SK-N-SH treated with all-trans-retinoic acid at 6 μM for 48 hours (cell line): ENCODE measurements around the gene SVOPL.

Experiments
- ARNTL ChIP-seq: fragments of 450-650 bp; formaldehyde crosslinking; IDR thresholded peaks from 2 replicates; pipeline ENCODE4 v1.5.0; 2020; ENCODE audit warnings: low read depth, mild to moderate bottlenecking, moderate library complexity, borderline replicate concordance
- CSDC2 ChIP-seq: fragments of 250-450 bp; sonication (Bioruptor Pico); IDR thresholded peaks from 2 replicates; pipeline ENCODE4 v1.5.0; 2020; ENCODE audit warnings: mild to moderate bottlenecking, moderate library complexity
- PPARA ChIP-seq: fragments of 250-450 bp; sonication (Bioruptor Pico); IDR thresholded peaks from 2 replicates; pipeline ENCODE4 v1.5.0; 2020; ENCODE audit warnings: mild to moderate bottlenecking, borderline replicate concordance
- TCF4 ChIP-seq: fragments of 250-450 bp; sonication (Bioruptor Pico); IDR thresholded peaks from 2 replicates; pipeline ENCODE4 v1.8.0; 2021; ENCODE audit warnings: mild to moderate bottlenecking, moderate library complexity, borderline replicate concordance
- ZC3H10 ChIP-seq: fragments of 250-450 bp; sonication (Bioruptor Pico); IDR thresholded peaks from 2 replicates; pipeline ENCODE4 v1.5.1; 2021; ENCODE audit warnings: mild to moderate bottlenecking, moderate library complexity
- ZFP3 ChIP-seq: fragments of 250-450 bp; sonication (Bioruptor Pico); IDR thresholded peaks from 2 replicates; pipeline ENCODE4 v1.5.0; 2020; ENCODE audit warnings: mild to moderate bottlenecking, moderate library complexity
- ZNF565 ChIP-seq: fragments of 450-650 bp; formaldehyde crosslinking; conservative IDR thresholded peaks from 2 replicates; pipeline ENCODE4 v1.5.0; 2020; ENCODE audit warnings: low read depth, mild to moderate bottlenecking, moderate library complexity
- ZNF70 ChIP-seq: fragments of 450-650 bp; formaldehyde crosslinking; IDR thresholded peaks from 2 replicates; pipeline ENCODE4 v1.5.0; 2020; ENCODE audit warnings: mild to moderate bottlenecking, moderate library complexity
- TF ChIP-seq, protein P1 (sequence below): fragments of 250-450 bp; sonication (Bioruptor Pico); IDR thresholded peaks from 2 replicates; pipeline ENCODE4 v1.8.0; 2020; ENCODE audit warnings: mild to moderate bottlenecking, moderate library complexity, borderline replicate concordance
- TF ChIP-seq, protein P2 (sequence below): fragments of 250-450 bp; sonication (Bioruptor Pico); IDR thresholded peaks from 2 replicates; pipeline ENCODE4 v1.5.1; 2021; ENCODE audit warnings: mild to moderate bottlenecking, moderate library complexity
- TF ChIP-seq, protein P3 (sequence below): fragments of 250-450 bp; sonication (Bioruptor Pico); IDR thresholded peaks from 2 replicates; pipeline ENCODE4 v1.5.1; 2020; ENCODE audit warnings: low read depth, mild to moderate bottlenecking, moderate library complexity

GRCh38 chr7:138606236-138606635 is 94.9 kb downstream of the SVOPL start:
- TF ChIP-seq, protein P1, sequence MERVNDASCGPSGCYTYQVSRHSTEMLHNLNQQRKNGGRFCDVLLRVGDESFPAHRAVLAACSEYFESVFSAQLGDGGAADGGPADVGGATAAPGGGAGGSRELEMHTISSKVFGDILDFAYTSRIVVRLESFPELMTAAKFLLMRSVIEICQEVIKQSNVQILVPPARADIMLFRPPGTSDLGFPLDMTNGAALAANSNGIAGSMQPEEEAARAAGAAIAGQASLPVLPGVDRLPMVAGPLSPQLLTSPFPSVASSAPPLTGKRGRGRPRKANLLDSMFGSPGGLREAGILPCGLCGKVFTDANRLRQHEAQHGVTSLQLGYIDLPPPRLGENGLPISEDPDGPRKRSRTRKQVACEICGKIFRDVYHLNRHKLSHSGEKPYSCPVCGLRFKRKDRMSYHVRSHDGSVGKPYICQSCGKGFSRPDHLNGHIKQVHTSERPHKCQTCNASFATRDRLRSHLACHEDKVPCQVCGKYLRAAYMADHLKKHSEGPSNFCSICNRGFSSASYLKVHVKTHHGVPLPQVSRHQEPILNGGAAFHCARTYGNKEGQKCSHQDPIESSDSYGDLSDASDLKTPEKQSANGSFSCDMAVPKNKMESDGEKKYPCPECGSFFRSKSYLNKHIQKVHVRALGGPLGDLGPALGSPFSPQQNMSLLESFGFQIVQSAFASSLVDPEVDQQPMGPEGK (CRISPR knock-in tag) = no peak
- no peak for TF ChIP-seq ZFP3 (CRISPR knock-in tag)
- TF ChIP-seq, protein P2, sequence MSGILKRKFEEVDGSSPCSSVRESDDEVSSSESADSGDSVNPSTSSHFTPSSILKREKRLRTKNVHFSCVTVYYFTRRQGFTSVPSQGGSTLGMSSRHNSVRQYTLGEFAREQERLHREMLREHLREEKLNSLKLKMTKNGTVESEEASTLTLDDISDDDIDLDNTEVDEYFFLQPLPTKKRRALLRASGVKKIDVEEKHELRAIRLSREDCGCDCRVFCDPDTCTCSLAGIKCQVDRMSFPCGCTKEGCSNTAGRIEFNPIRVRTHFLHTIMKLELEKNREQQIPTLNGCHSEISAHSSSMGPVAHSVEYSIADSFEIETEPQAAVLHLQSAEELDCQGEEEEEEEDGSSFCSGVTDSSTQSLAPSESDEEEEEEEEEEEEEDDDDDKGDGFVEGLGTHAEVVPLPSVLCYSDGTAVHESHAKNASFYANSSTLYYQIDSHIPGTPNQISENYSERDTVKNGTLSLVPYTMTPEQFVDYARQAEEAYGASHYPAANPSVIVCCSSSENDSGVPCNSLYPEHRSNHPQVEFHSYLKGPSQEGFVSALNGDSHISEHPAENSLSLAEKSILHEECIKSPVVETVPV (CRISPR knock-in tag) = no peak
- no peak for TF ChIP-seq PPARA
- no peak for TF ChIP-seq ZNF565
- TF ChIP-seq, protein P3, sequence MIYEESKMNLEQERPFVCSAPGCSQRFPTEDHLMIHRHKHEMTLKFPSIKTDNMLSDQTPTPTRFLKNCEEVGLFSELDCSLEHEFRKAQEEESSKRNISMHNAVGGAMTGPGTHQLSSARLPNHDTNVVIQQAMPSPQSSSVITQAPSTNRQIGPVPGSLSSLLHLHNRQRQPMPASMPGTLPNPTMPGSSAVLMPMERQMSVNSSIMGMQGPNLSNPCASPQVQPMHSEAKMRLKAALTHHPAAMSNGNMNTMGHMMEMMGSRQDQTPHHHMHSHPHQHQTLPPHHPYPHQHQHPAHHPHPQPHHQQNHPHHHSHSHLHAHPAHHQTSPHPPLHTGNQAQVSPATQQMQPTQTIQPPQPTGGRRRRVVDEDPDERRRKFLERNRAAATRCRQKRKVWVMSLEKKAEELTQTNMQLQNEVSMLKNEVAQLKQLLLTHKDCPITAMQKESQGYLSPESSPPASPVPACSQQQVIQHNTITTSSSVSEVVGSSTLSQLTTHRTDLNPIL = no peak
- TF ChIP-seq ARNTL (CRISPR knock-in tag) = no peak
- TF ChIP-seq ZC3H10 (CRISPR knock-in tag) = no peak
- no peak for TF ChIP-seq ZNF70 (CRISPR knock-in tag)
- no peak for TF ChIP-seq CSDC2 (CRISPR knock-in tag)
- no peak for TF ChIP-seq TCF4 (CRISPR knock-in tag)
